Fibroblast of pulmonary artery (primary cell): ENCODE results near the gene TCP11L2.
A peak's percentile ranks its signal among the peaks of the same experiment; 100 is the strongest.

Experiments used
- DNase-seq: peaks from one replicate; pipeline ENCODE4 v3.0.0-alpha.2; 2010; ENCODE audit warnings: low read depth
- H3K4me3 ChIP-seq: replicated peaks from 2 replicates; pipeline ENCODE4 v1.5.1; 2011; ENCODE audit warnings: low read depth, mild to moderate bottlenecking, control low read depth, low read length, moderate library complexity
- CTCF ChIP-seq: IDR thresholded peaks from 2 replicates; pipeline ENCODE4 v1.5.1; 2011; ENCODE audit warnings: mild to moderate bottlenecking, control low read depth, low read length, inconsistent platforms; ENCODE audit errors: missing control alignments

TCP11L2 gene

DNA sequence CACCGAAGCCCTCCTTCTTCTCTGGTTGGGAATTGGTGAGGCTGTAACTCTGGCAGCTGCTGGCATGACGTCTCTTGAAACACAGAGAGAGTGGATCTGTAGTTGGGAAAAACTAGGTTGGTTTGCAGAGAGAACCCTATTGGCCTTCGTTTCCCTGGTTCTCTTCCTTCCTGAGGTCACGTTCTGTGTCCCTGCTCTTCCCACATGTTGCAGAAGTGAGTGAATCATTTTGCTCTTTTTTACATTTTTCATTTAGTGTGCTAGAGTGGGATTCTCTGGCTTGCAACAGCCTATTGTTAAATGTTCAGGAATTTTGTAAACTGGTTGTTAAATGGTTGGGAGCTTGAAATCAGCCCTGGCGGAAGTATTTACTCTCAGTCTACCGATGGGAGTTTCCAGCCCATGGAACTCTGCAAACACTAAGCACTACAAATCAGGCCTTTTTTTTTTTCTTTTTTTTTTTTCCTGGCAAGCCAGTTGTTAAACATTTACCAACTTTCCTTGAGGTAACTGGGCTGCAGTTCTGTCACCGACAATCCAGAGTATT lies 27.9 kb upstream of the TCP11L2 start:
- peak; percentile 42 for DNase-seq
- no peak for TF ChIP-seq CTCF
- H3K4me3 ChIP-seq: no peak overlapping the region

DNA sequence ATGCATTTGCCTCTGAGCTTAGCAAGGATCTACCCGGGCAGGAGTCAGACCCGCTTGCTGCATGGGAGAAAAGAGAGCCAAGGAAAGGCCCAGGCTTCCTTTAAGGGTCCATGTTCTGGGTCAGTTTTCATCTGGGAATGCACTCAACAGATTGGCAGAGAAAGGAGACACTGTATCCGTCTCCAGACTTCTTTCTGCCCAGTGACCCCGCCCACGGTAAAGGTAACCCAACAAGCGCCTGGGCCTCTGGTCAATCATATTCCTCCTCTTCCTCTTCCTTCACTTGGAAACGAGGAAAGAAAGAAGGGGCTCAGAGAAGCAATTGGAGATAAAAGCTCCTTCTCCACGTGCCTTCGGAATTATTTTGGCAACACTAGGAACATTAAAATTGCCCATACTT lies 27.1 kb upstream of the TCP11L2 start:
- no peak for DNase-seq
- no peak for TF ChIP-seq CTCF
- H3K4me3 ChIP-seq: no peak overlapping the region

GRCh38 chr12:106276032-106276740 lies 26.3 kb upstream of the TCP11L2 start:
- no peak overlapping the region for H3K4me3 ChIP-seq
- no peak for TF ChIP-seq CTCF
- no peak for DNase-seq

- DNase-seq: no peak
- no peak for TF ChIP-seq CTCF
- H3K4me3 ChIP-seq: no peak overlapping the region
Observed at GRCh38 chr12:106280106-106280505, 22.4 kb upstream of the TCP11L2 start.

- no peak for DNase-seq
- H3K4me3 ChIP-seq: no peak overlapping the region
- TF ChIP-seq CTCF: no peak
Observed at GRCh38 chr12:106281056-106281782, 21.3 kb upstream of the TCP11L2 start.

- no peak for DNase-seq
- TF ChIP-seq CTCF: no peak
- H3K4me3 ChIP-seq: no peak overlapping the region
Observed at GRCh38 chr12:106281804-106282203, 20.7 kb upstream of the TCP11L2 start.
